Measurements from ENCODE around the gene DUOXA1.
"Not testable (repeated sequence)": the region's sequence is repeated elsewhere in the genome, so short reads cannot be mapped to it uniquely, and the experiment has no call there.

Gene DUOXA1

GRCh38 chr15:45087513-45087912 lies 42.2 kb downstream of the DUOXA1 start:
- DNase-seq, result no peak

DNA sequence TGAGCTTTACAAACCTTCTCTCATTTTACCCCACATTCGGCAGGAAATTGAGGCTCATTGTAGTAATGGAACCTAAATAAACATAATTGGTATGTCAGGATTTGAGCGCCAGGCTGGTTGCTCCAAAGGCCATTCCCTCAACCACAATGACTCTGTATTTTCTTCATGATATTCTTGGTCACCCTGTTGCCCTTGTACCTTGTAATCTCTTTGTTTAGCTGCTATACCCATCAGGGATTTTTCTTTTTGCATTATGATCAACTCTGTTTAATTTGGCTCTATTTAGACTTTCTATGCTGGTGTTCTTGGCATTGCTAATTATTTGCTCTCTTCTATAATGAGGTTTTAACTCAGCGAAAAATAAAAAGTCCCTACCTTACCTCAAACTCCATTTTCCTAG lies 45.5 kb downstream of the DUOXA1 start:
- no peak for DNase-seq

DNA sequence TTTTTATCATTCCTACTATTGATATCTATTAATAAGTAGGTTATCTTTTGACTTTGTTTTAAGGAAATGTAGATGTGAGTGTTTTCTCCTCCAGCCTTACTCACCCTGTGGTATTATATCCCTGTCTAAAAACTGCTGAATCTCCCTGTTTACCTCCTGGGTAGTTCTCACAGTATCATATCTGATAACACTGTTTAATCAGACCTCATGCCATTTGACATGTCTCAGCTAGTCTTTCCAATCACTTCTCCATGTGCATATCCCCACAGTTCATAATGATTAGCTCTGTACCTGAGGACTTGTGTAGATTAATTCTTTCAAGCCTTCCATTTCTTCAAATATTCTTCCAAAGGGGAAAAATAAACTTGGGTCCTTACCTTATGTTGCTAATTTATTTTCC lies 46.5 kb downstream of the DUOXA1 start:
- DNase-seq, result no peak

- DNase-seq, result not testable (repeated sequence)
Measured at GRCh38 chr15:45082412-45082811, 47.3 kb downstream of the DUOXA1 start.

GRCh38 chr15:45080593-45080992 lies 49.1 kb downstream of the DUOXA1 start:
- not testable (repeated sequence) for DNase-seq

- not testable (repeated sequence) for DNase-seq
Measured at GRCh38 chr15:45079628-45080246, 49.9 kb downstream of the DUOXA1 start.

DNA sequence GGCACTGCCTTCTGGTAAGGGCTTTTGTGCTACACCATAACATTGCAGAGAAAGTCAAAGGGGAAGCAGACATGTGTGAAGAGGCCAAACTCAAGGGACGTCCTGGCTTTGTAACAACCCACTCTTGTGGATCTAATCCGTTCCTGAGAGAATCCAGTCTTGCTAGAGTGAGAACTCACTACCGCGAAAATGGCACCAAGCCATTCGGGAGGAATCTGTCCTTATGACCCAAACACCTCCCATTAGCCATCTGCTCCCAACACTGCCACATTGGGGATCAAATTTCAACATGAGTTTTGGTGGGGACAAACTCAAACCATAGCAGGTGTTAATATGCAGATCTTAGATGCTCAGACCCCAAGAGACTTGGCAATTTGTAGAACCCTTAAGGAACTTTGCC lies 50.5 kb downstream of the DUOXA1 start:
- DNase-seq, result not testable (repeated sequence)

DNA sequence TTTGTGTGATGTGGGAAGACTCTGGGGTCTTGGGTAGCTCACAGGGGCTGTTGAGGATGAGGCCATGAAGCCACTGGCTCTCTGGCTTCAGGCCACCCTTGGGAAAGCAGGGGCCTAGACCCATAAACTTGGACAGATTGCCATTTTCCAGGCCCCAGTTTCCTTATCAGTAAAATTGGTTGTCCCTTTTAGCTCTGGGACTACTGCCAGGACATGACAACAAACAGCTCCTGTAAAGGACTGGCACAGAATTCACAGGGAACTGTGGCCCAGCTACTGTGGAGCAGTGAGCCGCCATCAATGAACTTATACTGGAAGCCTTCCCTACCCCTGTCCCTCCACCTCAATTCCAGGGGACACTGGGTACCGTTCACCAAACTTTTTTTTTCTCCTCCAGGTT lies 52.3 kb downstream of the DUOXA1 start:
- DNase-seq, result not testable (repeated sequence)

- DNase-seq, result not testable (repeated sequence)
Measured at GRCh38 chr15:45075440-45076320, 54.0 kb downstream of the DUOXA1 start.

- DNase-seq, result not testable (repeated sequence)
Measured at GRCh38 chr15:45073602-45074001, 56.1 kb downstream of the DUOXA1 start.

DNA sequence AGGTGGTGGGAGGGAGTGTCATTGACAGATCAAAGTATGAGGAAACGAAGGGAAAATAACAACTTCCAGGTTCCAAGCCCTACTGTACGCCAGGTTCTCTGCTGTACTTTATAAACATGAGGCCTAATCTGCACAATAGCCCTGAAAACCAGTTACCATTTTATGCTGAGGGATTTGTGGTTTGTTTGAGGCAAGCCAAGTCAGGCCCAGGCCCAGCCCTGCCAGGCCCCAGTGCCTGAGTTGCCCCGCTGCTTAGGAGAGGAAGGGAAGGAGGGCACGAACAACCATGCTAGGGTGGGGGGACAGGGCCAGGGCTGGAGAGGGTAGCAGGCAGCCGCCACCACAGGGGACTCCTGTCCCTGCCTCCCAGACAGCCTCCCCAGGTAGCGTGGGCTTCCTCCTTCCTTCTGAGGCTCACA lies 59.7 kb downstream of the DUOXA1 start:
- DNase-seq, result not testable (repeated sequence)

All from NCI-H1436 treated with DMSO at 0.1 percent for 48 hours (cell line).